ENCODE data around the gene SAP30BP. TPM values are rescaled to one million over a fixed set of nuclear protein-coding genes. Genes with fewer than 3 reads are reported as not detected.

The SAP30BP gene
- total and polyA plus RNA-seq, 2 of the 13 experiments (the other 11 are each of a cell fraction or from before 2014, with no cell fraction given): 67.7 to 99.4 TPM

DNA sequence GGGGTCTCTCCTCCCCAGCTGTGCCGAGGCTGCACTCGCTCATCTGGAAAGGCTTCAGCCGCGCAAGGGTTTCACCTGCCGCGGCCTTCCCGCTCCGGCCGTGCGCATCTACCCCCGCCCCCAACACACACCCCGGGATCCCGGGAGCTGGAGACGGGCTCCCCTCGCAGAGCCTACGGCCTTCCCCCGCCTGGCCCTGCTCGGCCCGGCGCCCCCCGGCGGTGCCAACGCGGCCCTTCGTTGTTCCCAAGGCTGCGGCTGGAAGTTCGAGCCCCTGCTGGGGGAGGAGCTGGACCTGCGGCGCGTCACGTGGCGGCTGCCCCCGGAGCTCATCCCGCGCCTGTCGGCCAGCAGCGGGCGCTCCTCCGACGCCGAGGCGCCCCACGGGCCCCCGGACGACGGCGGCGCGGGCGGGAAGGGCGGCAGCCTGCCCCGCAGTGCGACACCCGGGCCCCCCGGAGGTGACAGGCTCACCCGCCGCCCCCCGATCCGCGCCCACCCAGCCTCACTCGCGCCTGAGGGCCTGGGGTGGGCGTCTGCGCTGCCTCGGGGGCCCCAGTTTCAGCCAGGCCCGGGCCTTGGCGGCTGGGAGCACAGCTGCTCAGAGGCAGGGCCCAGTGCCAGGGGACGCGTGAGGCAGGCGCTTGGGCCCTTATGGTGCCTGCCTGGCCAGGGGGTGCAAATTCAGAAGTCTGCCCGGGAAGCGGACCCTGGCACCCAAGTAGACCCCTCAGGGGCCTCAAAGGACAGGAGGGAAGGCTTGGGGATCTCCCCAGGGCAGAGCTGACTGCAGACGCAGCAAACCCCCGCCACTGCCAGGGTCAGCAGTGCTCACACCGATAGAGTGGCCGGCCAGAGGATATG is 86.6 kb downstream of the SAP30BP start (continued):
- TF ChIP-seq, protein P1, sequence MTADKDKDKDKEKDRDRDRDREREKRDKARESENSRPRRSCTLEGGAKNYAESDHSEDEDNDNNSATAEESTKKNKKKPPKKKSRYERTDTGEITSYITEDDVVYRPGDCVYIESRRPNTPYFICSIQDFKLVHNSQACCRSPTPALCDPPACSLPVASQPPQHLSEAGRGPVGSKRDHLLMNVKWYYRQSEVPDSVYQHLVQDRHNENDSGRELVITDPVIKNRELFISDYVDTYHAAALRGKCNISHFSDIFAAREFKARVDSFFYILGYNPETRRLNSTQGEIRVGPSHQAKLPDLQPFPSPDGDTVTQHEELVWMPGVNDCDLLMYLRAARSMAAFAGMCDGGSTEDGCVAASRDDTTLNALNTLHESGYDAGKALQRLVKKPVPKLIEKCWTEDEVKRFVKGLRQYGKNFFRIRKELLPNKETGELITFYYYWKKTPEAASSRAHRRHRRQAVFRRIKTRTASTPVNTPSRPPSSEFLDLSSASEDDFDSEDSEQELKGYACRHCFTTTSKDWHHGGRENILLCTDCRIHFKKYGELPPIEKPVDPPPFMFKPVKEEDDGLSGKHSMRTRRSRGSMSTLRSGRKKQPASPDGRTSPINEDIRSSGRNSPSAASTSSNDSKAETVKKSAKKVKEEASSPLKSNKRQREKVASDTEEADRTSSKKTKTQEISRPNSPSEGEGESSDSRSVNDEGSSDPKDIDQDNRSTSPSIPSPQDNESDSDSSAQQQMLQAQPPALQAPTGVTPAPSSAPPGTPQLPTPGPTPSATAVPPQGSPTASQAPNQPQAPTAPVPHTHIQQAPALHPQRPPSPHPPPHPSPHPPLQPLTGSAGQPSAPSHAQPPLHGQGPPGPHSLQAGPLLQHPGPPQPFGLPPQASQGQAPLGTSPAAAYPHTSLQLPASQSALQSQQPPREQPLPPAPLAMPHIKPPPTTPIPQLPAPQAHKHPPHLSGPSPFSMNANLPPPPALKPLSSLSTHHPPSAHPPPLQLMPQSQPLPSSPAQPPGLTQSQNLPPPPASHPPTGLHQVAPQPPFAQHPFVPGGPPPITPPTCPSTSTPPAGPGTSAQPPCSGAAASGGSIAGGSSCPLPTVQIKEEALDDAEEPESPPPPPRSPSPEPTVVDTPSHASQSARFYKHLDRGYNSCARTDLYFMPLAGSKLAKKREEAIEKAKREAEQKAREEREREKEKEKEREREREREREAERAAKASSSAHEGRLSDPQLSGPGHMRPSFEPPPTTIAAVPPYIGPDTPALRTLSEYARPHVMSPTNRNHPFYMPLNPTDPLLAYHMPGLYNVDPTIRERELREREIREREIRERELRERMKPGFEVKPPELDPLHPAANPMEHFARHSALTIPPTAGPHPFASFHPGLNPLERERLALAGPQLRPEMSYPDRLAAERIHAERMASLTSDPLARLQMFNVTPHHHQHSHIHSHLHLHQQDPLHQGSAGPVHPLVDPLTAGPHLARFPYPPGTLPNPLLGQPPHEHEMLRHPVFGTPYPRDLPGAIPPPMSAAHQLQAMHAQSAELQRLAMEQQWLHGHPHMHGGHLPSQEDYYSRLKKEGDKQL (CRISPR knock-in tag; IDR thresholded peaks at IDR 0.05; ENCODE audit: low read depth): 0 out of 2 replicates have a peak, but pooled peaks have one; percentile 8
- TF ChIP-seq GABPA (IDR thresholded peaks at IDR 0.05; ENCODE audit: low read depth, low read length) (no peak), GABPA (CRISPR knock-in tag; IDR thresholded peaks at IDR 0.05; ENCODE audit: low read depth) (no peak), ZC3H13 (CRISPR knock-in tag; IDR thresholded peaks at IDR 0.05) (peak; percentile 76), NAIF1 (CRISPR knock-in tag; IDR thresholded peaks at IDR 0.05; ENCODE audit: borderline replicate concordance) (no peak), TARDBP (CRISPR knock-in tag; IDR thresholded peaks at IDR 0.05) (peak; percentile 85), ZNF790 (CRISPR knock-in tag; IDR thresholded peaks at IDR 0.05; ENCODE audit: borderline replicate concordance) (no peak; the same call in 1 of the 2 replicates), SIN3A (IDR thresholded peaks at IDR 0.05; ENCODE audit: borderline replicate concordance, low read depth, low read length) (no peak), ZFX (CRISPR knock-in tag; IDR thresholded peaks at IDR 0.05; ENCODE audit: low read depth) (peak; percentile 95), MBD4 (IDR thresholded peaks at IDR 0.05; ENCODE audit: borderline replicate concordance, low read length) (no peak), ZNF251 (CRISPR knock-in tag; IDR thresholded peaks at IDR 0.05) (no peak), SMARCC2 (IDR thresholded peaks at IDR 0.05) (no peak), HDAC1 (CRISPR knock-in tag; IDR thresholded peaks at IDR 0.05) (peak; percentile 70)
- TF ChIP-seq, protein P2, sequence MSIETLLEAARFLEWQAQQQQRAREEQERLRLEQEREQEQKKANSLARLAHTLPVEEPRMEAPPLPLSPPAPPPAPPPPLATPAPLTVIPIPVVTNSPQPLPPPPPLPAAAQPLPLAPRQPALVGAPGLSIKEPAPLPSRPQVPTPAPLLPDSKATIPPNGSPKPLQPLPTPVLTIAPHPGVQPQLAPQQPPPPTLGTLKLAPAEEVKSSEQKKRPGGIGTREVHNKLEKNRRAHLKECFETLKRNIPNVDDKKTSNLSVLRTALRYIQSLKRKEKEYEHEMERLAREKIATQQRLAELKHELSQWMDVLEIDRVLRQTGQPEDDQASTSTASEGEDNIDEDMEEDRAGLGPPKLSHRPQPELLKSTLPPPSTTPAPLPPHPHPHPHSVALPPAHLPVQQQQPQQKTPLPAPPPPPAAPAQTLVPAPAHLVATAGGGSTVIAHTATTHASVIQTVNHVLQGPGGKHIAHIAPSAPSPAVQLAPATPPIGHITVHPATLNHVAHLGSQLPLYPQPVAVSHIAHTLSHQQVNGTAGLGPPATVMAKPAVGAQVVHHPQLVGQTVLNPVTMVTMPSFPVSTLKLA (IDR thresholded peaks at IDR 0.05): no peak
- TF ChIP-seq, protein P3, sequence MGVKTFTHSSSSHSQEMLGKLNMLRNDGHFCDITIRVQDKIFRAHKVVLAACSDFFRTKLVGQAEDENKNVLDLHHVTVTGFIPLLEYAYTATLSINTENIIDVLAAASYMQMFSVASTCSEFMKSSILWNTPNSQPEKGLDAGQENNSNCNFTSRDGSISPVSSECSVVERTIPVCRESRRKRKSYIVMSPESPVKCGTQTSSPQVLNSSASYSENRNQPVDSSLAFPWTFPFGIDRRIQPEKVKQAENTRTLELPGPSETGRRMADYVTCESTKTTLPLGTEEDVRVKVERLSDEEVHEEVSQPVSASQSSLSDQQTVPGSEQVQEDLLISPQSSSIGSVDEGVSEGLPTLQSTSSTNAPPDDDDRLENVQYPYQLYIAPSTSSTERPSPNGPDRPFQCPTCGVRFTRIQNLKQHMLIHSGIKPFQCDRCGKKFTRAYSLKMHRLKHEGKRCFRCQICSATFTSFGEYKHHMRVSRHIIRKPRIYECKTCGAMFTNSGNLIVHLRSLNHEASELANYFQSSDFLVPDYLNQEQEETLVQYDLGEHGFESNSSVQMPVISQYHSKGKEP (CRISPR knock-in tag; IDR thresholded peaks at IDR 0.05): no peak; the same call in none of the 2 replicates
- TF ChIP-seq, protein P4, sequence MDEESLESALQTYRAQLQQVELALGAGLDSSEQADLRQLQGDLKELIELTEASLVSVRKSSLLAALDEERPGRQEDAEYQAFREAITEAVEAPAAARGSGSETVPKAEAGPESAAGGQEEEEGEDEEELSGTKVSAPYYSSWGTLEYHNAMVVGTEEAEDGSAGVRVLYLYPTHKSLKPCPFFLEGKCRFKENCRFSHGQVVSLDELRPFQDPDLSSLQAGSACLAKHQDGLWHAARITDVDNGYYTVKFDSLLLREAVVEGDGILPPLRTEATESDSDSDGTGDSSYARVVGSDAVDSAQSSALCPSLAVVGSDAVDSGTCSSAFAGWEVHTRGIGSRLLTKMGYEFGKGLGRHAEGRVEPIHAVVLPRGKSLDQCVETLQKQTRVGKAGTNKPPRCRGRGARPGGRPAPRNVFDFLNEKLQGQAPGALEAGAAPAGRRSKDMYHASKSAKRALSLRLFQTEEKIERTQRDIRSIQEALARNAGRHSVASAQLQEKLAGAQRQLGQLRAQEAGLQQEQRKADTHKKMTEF (CRISPR knock-in tag; IDR thresholded peaks at IDR 0.05): no peak
- TF ChIP-seq, protein P5, sequence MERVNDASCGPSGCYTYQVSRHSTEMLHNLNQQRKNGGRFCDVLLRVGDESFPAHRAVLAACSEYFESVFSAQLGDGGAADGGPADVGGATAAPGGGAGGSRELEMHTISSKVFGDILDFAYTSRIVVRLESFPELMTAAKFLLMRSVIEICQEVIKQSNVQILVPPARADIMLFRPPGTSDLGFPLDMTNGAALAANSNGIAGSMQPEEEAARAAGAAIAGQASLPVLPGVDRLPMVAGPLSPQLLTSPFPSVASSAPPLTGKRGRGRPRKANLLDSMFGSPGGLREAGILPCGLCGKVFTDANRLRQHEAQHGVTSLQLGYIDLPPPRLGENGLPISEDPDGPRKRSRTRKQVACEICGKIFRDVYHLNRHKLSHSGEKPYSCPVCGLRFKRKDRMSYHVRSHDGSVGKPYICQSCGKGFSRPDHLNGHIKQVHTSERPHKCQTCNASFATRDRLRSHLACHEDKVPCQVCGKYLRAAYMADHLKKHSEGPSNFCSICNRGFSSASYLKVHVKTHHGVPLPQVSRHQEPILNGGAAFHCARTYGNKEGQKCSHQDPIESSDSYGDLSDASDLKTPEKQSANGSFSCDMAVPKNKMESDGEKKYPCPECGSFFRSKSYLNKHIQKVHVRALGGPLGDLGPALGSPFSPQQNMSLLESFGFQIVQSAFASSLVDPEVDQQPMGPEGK (CRISPR knock-in tag; IDR thresholded peaks at IDR 0.05): peak; percentile 92
